GM12872 (cell line): ENCODE data around the gene LMAN2L.

ENCODE experiments used
- TF ChIP-seq, protein P1 (sequence below): IDR thresholded peaks from 3 replicates; pipeline ENCODE4 v1.5.1; 2011; ENCODE audit warnings: low read depth, mild to moderate bottlenecking, low read length, moderate library complexity; ENCODE audit not compliant: insufficient read depth

Gene LMAN2L

DNA sequence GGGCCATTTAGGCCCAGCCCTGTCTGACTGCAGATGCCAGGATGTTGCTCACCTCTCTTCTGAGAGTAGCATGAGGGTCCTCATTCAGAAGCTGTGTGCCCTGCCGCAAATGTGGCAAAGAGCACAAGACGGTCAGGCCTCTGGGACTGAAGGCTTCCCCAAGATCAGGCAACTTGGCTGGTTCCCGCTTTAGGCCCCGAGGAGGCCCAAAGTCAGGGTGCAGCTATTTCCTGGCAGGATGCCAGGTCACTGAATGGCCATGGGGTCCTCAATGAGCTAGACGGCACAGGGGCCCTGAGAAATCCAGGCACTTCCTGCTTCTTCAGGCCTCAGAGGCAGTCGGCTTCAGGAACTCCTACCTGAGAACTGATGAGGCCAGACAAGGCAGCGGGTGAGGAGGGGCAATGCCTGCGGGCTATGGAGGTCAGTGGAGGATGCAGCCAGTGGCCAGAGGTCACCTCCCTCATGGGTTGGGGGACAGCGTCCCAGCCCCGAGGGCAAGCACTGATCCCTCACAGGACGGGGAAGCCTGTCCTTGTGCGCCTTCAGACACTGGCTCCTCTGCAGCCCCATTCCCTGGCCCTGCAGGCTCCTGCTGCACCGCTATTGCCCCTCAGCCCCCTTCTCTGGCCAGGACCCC lies 44.9 kb downstream of the LMAN2L start:
- TF ChIP-seq, protein P1, sequence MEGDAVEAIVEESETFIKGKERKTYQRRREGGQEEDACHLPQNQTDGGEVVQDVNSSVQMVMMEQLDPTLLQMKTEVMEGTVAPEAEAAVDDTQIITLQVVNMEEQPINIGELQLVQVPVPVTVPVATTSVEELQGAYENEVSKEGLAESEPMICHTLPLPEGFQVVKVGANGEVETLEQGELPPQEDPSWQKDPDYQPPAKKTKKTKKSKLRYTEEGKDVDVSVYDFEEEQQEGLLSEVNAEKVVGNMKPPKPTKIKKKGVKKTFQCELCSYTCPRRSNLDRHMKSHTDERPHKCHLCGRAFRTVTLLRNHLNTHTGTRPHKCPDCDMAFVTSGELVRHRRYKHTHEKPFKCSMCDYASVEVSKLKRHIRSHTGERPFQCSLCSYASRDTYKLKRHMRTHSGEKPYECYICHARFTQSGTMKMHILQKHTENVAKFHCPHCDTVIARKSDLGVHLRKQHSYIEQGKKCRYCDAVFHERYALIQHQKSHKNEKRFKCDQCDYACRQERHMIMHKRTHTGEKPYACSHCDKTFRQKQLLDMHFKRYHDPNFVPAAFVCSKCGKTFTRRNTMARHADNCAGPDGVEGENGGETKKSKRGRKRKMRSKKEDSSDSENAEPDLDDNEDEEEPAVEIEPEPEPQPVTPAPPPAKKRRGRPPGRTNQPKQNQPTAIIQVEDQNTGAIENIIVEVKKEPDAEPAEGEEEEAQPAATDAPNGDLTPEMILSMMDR, result no peak

DNA sequence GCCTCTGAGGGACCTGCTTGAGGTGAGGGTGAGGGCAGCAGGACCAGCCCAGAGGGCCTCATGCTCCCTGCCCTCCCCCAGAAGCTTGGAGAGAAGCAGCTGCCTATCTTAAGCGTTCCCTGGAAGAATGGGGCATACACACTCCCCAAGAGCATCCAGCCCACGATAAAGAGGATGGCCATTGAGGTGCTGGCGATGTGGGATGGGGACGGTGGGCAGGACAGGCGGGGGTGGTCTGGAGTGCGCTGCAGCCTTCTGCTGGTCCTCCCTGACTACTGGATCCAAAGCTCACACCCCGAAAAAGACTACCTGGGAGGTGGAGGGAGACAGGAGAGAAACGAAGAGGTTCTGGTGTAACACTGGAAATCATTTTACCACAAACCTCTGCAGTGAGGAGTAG lies 45.6 kb downstream of the LMAN2L start:
- TF ChIP-seq, protein P1, result no peak

DNA sequence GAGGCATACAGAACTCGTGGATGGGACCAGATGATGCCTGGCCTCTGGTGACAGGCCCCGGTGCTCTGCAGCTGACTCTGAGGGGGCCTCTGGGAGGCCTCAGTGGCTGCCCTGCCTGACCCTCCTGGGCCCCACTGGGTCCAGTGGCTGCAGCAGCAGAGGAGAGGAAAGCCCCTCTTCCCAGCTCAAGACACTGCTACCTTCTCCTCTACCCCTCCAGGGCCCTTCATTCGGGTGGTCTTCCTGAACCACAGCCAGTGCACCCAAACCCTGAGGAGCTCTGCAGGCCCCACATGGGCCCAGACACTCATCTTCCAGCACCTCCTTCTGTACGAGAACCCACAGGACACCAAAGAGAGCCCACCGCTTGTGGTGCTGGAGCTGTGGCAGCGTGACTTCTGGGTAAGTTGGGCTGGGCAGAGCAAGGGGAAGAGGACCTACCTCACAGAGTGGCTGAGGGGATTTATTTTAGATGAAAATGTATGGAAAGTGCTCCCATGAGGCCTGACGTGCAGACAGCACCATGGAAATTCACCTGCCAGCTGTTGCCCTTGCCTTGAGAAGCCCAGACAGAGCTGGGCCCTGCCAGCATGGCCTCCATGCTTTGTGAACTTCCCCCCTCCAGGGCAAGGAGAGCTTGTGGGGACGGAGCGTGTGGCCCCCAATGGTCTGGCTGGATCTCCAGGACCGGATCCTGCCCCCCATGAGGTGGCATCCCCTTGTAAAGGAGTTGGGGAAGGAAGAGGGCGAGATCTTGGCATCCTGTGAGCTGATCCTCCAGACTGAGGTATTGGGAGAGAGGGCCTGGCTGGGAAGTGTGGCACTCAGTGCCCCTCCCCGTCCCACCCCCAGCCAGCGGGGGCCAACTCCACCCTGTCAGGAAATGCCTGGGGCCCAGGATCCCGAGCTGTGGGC lies 46.3 kb downstream of the LMAN2L start:
- TF ChIP-seq, protein P1, result no peak

DNA sequence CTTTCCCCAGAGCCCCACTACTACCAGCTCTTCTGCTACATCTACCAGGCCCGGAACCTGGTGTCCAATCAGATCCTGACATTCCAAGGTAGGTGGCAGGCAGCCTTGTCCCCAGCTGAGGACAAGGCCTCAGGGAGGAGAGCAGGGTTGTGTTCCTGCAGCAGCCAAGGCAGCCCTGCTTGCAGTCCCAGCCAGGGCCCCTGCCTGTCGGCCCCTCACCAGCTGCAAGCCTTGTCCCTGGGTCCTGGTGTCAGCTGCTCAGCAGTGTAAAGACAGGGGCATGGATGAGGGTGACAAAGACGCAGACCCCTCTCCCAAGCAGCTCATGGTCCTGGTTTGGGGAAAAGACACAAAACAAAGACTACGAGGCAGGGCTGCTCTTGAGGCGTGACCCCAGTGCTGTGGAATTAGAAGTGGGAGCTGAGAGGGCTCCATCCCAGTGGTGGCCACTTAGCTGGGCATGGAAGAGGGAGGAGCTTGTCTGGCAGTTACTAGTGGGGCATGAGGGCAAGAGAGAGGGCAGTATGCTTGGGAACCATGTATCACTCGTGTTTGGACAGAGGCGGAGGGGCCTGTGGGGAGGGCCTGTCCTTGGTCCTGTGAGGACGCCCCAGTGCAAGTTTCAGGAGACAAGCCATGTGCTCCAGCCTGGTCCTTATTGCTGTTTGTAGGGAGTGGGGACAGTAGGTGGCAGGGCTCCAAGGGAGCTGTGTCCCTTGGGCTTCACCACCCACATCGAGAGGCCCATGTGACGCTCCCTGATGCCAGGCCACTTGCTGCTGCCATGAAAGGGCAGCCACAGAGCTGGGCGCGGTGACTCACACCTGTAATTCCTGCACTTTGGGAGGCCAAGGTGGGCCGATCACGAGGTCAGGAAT lies 47.5 kb downstream of the LMAN2L start:
- TF ChIP-seq, protein P1, result no peak

DNA sequence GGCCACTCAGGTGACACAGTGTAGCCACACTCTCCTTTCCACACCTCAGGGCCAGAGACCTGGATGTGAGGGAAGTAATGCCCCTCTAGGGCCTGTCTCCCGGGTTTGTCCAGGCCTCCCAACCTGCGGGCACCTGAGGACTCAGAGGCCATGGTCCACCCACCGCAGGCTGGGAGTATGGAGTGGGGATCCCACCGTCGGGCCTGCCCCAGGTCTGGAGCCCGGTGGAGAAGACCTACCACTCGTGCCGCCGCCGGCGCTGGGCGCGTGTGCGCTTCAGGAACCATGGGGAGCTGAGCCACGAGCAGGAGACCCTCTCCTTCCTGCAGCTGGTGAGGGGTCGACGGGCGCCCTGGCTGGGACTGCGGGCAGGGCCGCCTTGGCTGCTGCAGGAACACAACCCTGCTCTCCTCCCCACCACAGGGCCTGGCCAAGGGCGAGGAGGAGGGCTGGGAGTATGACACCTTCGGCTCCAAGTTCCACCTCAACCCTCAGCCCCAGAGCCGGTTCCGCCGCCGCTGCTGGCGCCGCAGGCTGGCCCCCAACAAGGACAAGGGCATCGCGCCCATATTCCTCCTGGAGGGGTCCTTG lies 48.7 kb downstream of the LMAN2L start:
- TF ChIP-seq, protein P1, result no peak

DNA sequence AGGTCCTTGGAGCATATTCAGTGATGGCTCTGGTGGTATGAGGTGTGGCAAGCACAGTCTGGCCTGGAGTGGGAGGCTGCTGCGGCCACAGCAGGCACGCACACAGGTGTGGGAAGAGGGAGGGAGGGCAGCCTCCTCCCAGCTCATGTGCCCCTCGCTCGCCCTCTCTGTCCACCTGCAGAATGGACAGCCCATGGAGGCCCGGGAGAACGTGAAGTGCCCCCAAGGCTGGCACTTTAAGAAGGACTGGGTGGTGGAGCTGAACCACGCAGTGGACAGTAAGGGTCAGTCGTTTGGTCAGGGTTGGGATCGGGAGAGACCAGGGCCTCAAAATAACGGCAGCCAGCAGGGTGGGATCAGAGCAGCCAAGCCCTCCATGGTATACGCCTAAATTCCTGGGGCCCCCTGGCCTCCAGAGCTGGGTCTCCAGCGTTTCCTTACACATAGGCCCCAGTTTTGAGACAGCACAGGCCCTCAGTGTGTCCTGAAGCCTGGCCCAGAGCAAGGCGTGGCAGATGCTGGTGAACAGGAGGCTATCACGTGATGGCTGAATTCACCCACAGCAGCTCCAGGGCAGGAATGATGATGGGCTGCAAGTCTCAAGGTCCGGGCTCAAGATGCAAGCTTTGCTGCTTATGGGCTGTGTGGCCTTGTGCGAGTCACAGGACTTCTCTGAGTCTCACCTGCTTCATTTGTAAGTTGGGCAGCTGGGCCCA lies 49.4 kb downstream of the LMAN2L start:
- TF ChIP-seq, protein P1, result no peak
